Cortex of kidney (tissue), 1 donor: ENCODE results near the gene ABCC1.
"Not testable (repeated sequence)": the region's sequence is repeated elsewhere in the genome, so short reads cannot be mapped to it uniquely, and the experiment has no call there.

ENCODE experiments used
- DNase-seq: peaks from one replicate; lab custom pipeline; 2025; lab: John Stamatoyannopoulos, UW

The ABCC1 gene

GRCh38 chr16:16083421-16084156 is 134.2 kb downstream of the ABCC1 start:
- DNase-seq, result no peak

GRCh38 chr16:16084874-16085273 is 135.5 kb downstream of the ABCC1 start:
- no peak for DNase-seq

GRCh38 chr16:16086653-16087446 is 137.4 kb downstream of the ABCC1 start:
- DNase-seq, result no peak

- DNase-seq, result no peak
Measured at GRCh38 chr16:16090238-16090637, 140.8 kb downstream of the ABCC1 start.

- no peak for DNase-seq
Measured at GRCh38 chr16:16092925-16093627, 143.7 kb downstream of the ABCC1 start.

- no peak for DNase-seq
Measured at GRCh38 chr16:16093628-16094332, 144.4 kb downstream of the ABCC1 start.

- DNase-seq, result no peak
Measured at GRCh38 chr16:16095646-16096045, 146.2 kb downstream of the ABCC1 start.

GRCh38 chr16:16096121-16096857 is 146.9 kb downstream of the ABCC1 start:
- no peak for DNase-seq

- DNase-seq, result no peak
Measured at GRCh38 chr16:16096858-16097213, 147.4 kb downstream of the ABCC1 start.

- DNase-seq, result no peak
Measured at GRCh38 chr16:16099320-16099719, 149.9 kb downstream of the ABCC1 start.

GRCh38 chr16:16100631-16101030 is 151.2 kb downstream of the ABCC1 start:
- no peak for DNase-seq

GRCh38 chr16:16101585-16101984 is 152.2 kb downstream of the ABCC1 start:
- DNase-seq, result no peak

GRCh38 chr16:16102738-16103137 is 153.3 kb downstream of the ABCC1 start:
- no peak for DNase-seq

- not testable (repeated sequence) for DNase-seq
Measured at GRCh38 chr16:16104132-16104803, 154.9 kb downstream of the ABCC1 start.

GRCh38 chr16:16104804-16105141 is 155.4 kb downstream of the ABCC1 start:
- not testable (repeated sequence) for DNase-seq

GRCh38 chr16:16105646-16106045 is 156.2 kb downstream of the ABCC1 start:
- DNase-seq, result no peak

- no peak for DNase-seq
Measured at GRCh38 chr16:16106466-16106865, 157.1 kb downstream of the ABCC1 start.

GRCh38 chr16:16107839-16108238 is 158.4 kb downstream of the ABCC1 start:
- DNase-seq, result no peak

- no peak for DNase-seq
Measured at GRCh38 chr16:16108759-16109158, 159.3 kb downstream of the ABCC1 start.

GRCh38 chr16:16109453-16110110 is 160.2 kb downstream of the ABCC1 start:
- DNase-seq, result no peak

GRCh38 chr16:16110111-16110490 is 160.7 kb downstream of the ABCC1 start:
- no peak for DNase-seq
